ELR (cell line): ENCODE results near the gene KCTD21.
"Not testable (repeated sequence)": the region's sequence is repeated elsewhere in the genome, so short reads cannot be mapped to it uniquely, and the experiment has no call there.

Experiments
- DNase-seq: peaks from one replicate; pipeline ENCODE4 v3.0.0-alpha.2; 2015; ENCODE audit warnings: low read depth

KCTD21 gene

GRCh38 chr11:78175862-78176261 lies 12.6 kb downstream of the KCTD21 start:
- not testable (repeated sequence) for DNase-seq

- DNase-seq = no peak
Observed at GRCh38 chr11:78171951-78172350, 16.5 kb downstream of the KCTD21 start.

DNA sequence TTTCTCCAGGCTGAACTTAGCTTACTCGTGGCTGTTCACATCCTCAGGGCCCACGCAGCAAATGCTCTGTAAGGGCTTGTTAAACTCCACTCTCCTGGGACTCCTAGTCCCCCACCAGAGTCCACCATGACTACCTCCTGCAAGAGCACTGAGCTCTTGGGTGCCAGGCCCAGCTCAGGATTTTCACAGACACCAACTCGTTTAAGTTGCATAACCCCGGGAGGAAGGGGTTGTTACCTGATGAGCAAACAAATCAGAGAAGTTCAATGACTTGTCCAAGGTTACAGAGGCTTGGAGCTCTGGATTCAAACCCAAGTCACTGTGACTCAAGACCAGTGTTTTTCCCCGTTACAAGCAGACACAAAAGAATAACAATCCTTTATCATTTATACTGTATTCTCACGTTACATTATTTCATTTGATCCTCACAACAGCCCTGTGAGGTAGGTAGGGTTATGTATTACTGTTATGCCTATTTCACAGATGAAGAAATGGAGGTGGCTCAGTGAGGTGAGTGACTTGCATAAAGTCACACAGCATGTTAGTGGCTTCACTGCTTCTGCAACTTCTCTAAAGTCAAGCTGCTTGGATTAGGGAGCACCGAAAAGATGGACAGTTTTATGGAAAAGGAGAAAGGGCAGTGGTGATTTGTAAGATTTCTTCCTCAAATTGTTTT lies 17.4 kb downstream of the KCTD21 start:
- no peak for DNase-seq

- DNase-seq = no peak
Observed at GRCh38 chr11:78170413-78170812, 18.0 kb downstream of the KCTD21 start.

- DNase-seq = no peak
Observed at GRCh38 chr11:78168539-78169477, 19.6 kb downstream of the KCTD21 start.

DNA sequence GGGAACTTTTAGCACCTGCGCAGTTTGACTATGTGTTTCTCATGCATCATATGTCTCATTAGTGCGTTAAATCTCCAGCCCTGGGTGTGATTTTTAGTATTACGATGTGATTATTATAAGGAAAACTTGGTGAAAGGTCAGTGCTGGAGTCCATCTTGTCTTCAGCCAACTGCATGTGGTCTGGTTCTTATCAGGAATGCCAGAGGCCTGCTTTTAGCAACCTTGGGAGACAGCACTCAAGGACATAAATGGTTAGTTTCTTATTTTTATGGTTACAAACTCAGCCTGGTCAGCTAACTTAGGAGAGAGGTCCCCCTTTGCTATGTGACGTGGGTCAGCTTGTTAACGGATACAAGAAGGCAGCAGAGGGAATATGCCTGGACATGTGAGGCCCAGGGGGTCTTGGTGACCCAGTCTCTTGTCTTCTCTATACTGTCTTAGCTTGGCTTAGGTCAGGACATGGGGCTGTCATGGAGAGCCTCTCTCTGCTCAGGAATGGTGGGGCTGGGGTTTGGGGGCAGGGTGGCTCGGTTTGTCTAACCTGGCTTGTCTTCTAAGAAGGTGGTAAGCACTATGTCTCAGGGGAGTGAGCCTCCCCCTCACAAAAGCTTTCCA lies 21.5 kb downstream of the KCTD21 start:
- no peak for DNase-seq

- no peak for DNase-seq
Observed at GRCh38 chr11:78164471-78164870, 24.0 kb downstream of the KCTD21 start.

DNA sequence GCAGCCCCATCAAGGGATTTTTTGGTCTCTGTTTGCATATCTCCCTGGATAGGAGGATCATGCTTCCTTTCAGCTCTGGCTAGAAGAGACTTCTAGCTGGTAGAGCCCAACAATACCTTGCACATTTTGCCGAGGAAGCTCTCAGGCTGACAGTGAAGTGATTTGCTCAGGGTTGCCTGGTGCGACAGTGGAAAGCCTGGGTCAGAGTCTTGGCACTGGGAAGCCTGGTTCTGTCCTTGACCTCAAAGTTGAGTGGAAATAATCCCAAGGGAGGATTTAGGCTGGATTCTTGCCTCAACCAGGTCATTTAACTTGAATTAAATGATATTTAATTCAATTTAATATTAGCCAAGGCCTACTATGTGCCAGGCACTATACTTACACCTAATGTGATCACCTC lies 24.6 kb downstream of the KCTD21 start:
- DNase-seq = no peak

GRCh38 chr11:78161962-78162371 lies 26.5 kb downstream of the KCTD21 start:
- DNase-seq = no peak

- no peak for DNase-seq
Observed at GRCh38 chr11:78161346-78161745, 27.1 kb downstream of the KCTD21 start.

DNA sequence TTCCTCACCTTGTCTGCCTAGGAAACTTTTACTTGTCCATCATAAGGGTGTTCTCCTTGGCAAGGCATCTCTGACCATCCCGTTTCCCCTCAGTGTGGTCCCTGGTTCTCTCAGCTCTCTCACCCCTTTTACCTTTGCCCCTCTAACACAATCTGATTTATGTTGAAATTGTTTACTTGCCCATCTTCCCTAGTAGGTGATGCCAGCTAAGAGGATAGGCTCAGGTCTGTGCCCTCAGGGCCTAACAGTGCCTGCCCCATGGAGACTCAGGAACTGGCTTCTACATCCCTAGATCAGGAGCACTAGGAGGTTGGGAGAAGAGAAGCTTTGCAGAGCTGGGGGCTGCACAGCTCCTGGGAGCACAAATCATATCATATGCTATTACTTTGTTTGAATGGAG lies 27.9 kb downstream of the KCTD21 start:
- DNase-seq = no peak

- no peak for DNase-seq
Observed at GRCh38 chr11:78158987-78159652, 29.3 kb downstream of the KCTD21 start.

DNA sequence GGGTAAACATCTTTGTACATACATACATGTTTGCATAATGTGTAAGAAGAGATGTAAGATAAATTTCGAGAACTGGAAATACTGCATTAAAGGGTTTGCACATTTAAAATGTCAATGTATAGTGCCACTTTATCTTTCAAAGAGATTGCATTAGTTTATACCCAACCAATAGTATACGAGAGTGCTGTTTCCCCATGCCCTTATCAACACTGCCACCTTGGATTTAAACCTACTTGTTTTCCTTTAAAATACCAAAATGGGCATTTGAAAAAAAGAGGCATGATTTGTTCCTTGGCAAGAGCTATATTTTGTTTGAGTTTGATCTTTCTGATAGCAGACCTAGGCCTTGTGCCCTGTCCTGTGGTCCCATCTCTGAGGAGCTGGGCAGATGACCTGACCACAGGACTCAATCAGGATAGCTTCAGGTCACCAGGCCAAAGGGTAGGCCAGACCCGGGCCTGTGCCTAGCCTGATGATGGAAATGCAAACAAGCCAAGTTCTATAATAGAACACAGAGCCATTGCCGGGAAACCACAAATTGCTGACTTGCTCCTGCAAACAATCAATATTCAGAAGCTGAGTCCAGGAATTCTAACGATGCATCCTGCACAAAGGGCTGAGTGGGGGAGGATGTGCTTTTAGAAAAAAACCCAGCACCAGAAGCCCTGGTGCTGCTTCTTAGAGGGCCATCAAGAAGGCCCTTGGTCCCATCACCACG lies 32.1 kb downstream of the KCTD21 start:
- DNase-seq = no peak

- no peak for DNase-seq
Observed at GRCh38 chr11:78151804-78152203, 36.6 kb downstream of the KCTD21 start.

DNA sequence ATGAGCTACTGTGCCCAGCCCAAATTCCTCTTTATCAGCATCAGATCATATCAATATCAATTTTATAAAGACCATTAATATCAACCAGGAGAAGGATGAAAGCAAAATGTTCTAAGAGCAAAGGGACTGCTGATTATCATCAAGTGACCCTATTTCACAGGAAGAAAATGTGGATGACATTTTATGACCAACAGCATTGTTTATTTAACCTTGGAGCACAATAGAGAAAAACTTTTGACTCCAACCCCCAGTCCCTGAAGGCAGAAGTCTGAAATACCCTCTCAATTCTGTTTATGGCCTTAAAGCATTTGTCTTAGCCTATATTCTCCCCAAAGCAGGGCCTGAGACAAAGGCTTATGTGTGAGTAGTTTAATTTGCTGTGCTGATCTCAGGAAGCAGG lies 37.7 kb downstream of the KCTD21 start:
- DNase-seq = no peak

DNA sequence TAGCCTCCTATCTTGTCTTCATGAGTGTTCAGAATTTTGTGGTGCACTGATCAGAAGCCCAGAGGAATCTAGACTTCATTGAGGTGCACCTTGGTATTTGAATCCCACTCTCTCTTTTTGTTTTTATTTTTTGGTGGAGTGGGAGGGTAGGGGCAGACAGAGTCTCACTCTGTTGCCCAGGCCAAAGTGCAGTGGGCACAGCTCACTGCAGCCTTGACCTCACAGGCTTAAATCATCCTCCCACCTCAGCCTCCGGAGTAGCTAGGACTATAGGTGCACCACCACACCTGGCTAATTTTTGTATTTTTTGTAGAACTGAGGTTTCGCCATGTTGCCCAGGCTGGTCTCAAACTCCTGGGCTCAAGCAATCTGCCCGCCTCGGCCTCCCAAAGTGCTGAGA lies 38.1 kb downstream of the KCTD21 start:
- no peak for DNase-seq

GRCh38 chr11:78149646-78150045 lies 38.8 kb downstream of the KCTD21 start:
- peak; percentile 81 for DNase-seq

DNA sequence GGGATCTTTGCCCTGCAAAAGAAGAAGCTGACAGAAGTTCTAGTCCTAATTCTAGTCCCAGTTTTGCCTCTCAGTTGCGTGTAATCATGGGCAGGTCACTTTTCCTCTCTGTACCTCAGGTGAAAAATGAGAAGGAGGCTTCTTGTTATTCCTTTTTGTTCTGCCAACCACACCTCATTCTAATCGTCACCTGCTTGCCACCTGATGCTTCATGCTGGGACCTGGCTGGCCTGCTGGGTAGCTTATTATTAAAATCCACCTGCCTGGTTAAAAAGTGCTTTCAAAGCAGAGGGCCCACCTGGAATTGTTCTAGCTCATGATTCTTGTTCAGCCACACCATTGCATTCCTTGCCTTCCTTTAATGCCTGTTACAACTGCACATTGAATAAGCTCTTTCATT lies 40.6 kb downstream of the KCTD21 start:
- DNase-seq = no peak

GRCh38 chr11:78145511-78146025 lies 42.9 kb downstream of the KCTD21 start:
- DNase-seq = no peak

DNA sequence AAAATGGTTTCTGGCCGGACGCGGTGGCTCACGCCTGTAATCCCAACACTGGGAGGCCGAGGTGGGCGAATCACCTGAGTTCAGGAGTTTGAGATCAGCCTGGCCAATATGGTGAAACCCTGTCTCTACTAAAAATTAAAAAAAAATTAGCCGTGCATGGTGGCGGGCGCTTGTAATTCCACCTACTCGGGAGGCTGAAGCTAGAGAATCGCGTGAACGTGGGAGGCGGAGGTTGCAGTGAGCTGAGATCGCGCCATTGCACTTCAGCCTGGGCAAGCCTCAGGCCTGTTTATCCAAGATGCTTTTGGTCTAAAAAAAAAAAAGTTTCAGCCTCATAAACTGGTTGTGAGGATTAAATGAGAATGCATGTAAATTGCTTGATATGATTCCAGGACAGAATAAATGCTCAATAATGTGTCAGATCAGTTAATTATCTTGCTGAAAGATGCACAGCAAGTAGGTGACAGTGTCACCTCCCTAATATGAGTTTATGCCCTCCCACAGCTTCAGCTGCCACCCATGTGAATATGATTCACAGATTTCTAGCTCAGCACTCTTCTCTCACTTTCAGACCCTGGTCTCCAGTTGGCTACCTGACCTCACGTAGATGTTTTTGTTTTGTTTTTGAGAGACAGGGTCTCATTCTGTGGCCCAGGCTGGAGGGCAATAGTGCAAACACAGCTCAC lies 47.9 kb downstream of the KCTD21 start:
- DNase-seq = peak; percentile 13
